ENCODE measurements around the gene CECR2. TPM values are rescaled to one million over a fixed set of nuclear protein-coding genes. Genes with fewer than 3 reads are reported as not detected.

Gene CECR2
- total RNA-seq, 2 experiments from 2014 or later = 0.10 to 0.26 TPM

- H3K27ac Mint-ChIP-seq = no peak overlapping the region
- H3K4me3 Mint-ChIP-seq = no peak overlapping the region
- DNase-seq = no peak
- H3K9me3 Mint-ChIP-seq = no peaks in the 10 kb centered on the region
- H3K4me1 Mint-ChIP-seq = no peaks in the 10 kb centered on the region
- no peaks in the 10 kb centered on the region for H3K27me3 Mint-ChIP-seq
- no peaks in the 10 kb centered on the region for H3K36me3 Mint-ChIP-seq
These were observed 218.4 kb downstream of the CECR2 start for GRCh38 chr22:17587629-17588028.

DNA sequence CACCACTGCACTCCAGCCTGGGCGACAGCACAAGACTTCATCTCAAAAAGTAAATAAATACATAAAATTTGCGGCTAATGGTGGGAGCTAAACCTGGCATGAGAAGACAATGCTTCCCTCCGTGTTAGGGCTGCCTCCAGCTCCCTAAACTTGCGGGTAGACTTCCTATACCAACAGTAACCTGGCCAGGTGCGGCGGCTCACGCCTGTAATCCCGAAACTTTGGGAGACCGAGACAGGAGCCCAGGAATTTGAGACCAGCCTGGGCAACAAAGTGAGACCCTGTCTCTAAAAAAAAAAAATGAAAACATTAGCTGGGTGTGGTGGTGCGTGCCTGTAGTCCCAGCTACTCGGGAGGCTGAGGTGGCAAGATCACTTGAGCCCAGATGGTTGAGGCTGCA, 219.3 kb downstream of the CECR2 start:
- no peak overlapping the region for H3K27ac Mint-ChIP-seq
- H3K4me1 Mint-ChIP-seq = no peaks in the 10 kb centered on the region
- no peaks in the 10 kb centered on the region for H3K36me3 Mint-ChIP-seq

DNA sequence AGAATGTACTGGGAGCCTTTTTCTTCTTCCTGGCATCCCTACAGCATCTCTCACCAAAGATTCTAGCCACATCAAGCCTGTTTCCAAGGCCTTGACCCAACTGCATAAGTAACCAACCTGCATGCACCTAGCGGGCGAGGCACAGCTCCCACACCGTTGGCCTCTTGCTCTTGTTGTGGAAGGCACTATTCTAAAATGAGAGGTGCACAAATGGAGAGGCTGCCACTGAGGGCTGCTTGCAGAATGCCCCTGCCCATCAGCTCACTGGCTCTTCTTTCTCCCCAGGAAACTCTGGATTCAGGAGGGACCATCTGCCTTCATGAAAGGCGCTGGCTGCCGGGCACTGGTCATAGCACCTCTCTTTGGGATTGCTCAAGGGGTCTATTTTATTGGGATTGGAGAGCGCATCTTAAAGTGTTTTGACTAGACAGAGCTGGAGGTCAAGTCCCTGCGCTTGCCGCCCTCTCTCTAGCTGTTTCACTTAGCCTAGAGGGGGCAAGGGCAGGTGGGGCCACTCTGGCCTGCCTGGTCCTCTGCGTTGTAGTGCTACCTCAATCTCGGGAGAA, 220.6 kb downstream of the CECR2 start:
- Mint-ChIP-seq H3K27me3 (no peaks in the 10 kb centered on the region), H3K27ac (no peak overlapping the region), H3K9me3 (no peaks in the 10 kb centered on the region), H3K4me3 (no peak overlapping the region), H3K36me3 (peaks cover 5% of the 10 kb centered on the region), H3K4me1 (no peaks in the 10 kb centered on the region)
- no peak for DNase-seq

More for the DNA sequence above, 219.3 kb downstream of the CECR2 start:
- Mint-ChIP-seq H3K27me3 (no peaks in the 10 kb centered on the region), H3K9me3 (no peaks in the 10 kb centered on the region), H3K4me3 (no peak overlapping the region)
- no peak for DNase-seq

DNA sequence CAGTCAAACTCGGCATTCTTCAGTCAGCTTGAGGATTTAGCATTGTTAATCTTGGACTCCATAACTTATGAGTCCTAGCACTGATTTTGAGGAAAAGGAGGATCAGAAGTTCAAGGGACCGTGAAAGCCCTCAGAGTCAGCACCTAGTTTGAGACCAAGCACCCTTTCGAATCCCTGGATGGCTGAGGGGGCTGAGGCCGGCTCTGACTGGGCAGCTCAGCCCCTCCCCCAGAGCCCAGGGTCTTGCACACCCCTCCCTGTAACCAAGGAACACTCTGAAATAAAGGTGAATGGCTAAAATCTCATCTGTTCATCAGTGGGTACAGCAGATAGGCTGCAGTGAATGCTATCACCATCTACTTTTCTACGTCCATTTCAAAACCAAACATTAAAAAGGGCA, 221.3 kb downstream of the CECR2 start:
- H3K36me3 Mint-ChIP-seq = peaks cover 5% of the 10 kb centered on the region
- H3K27ac Mint-ChIP-seq = no peak overlapping the region
- no peak for DNase-seq
- no peaks in the 10 kb centered on the region for H3K4me1 Mint-ChIP-seq
- H3K9me3 Mint-ChIP-seq = no peaks in the 10 kb centered on the region
- no peak overlapping the region for H3K4me3 Mint-ChIP-seq
- no peaks in the 10 kb centered on the region for H3K27me3 Mint-ChIP-seq

DNA sequence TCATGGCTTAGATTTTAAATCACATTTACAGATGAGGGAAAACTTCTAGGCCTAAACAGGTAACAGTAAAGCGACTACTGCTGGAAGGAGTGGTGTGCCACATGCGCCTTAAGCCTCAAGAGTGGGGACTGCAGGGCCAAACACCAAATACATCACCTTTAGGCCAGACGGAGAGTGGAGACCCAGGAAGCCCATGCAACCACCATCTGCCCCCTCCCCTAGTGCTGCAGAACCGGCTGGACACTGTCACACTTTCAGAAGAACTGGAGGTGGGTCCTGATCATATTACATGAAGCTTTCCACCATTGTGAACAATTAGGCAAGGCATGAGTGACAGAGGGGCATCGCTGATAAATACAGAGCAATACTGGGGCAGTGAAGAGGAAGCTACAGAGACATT, 222.9 kb downstream of the CECR2 start:
- Mint-ChIP-seq H3K4me1 (no peaks in the 10 kb centered on the region), H3K27me3 (no peaks in the 10 kb centered on the region), H3K9me3 (no peaks in the 10 kb centered on the region), H3K27ac (no peak overlapping the region), H3K4me3 (no peak overlapping the region), H3K36me3 (peaks cover 14% of the 10 kb centered on the region)
- no peak for DNase-seq

- DNase-seq = no peak
- H3K36me3 Mint-ChIP-seq = peaks cover 26% of the 10 kb centered on the region
- H3K9me3 Mint-ChIP-seq = no peaks in the 10 kb centered on the region
- H3K27me3 Mint-ChIP-seq = no peaks in the 10 kb centered on the region
- no peaks in the 10 kb centered on the region for H3K4me1 Mint-ChIP-seq
- no peak overlapping the region for H3K4me3 Mint-ChIP-seq
- H3K27ac Mint-ChIP-seq = no peak overlapping the region
These were observed 227.0 kb downstream of the CECR2 start for GRCh38 chr22:17596226-17596625.

GRCh38 chr22:17597217-17597616, 228.0 kb downstream of the CECR2 start:
- H3K4me3 Mint-ChIP-seq = no peak overlapping the region
- DNase-seq = no peak
- H3K9me3 Mint-ChIP-seq = no peaks in the 10 kb centered on the region
- H3K27me3 Mint-ChIP-seq = no peaks in the 10 kb centered on the region
- peaks cover 26% of the 10 kb centered on the region for H3K36me3 Mint-ChIP-seq
- peak overlapping the region; percentile 11 for H3K27ac Mint-ChIP-seq
- no peaks in the 10 kb centered on the region for H3K4me1 Mint-ChIP-seq

DNA sequence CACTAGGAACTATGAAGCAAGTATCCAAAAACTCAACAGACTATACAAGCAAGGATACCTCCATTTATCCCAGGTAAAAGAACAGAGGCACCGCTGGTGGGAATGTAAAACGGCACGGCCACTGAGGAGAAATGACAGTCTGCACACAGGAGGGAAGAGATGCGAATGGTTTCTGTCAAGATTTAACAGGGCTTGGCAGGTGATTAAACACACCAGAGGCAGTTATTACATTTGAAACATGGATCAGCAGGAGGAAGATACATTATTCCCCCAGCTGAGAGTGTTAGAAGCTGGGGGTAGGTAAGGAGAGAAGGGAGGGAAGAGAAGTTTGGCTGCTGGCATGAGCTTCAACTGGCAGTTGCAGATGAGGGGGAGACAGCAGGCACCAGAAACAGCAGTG, 229.1 kb downstream of the CECR2 start:
- Mint-ChIP-seq H3K9me3 (no peaks in the 10 kb centered on the region), H3K36me3 (peaks cover 26% of the 10 kb centered on the region)

DNA sequence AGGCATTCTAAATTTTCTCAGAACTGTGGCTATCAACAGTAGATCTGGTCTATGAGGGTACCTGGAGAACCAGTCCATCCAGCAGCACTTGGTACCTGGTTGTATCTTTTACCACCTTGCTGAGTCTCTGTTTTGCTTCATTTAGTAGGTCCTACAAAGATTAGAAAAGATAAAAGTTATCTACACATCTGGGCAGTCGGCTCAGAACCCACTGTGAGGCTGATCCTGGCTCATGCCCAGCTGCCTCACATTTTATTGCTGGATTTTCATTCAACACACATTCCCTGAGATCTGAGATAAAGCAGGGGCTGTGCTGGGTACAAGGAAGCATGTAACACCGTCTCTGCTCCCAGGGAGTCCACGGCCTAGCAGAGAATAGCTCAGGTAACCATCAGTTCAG, 231.8 kb downstream of the CECR2 start:
- H3K27me3 Mint-ChIP-seq = no peaks in the 10 kb centered on the region
- no peak overlapping the region for H3K4me3 Mint-ChIP-seq
- peak overlapping the region; percentile 18 for H3K27ac Mint-ChIP-seq

More for the DNA sequence above, 229.1 kb downstream of the CECR2 start:
- H3K27me3 Mint-ChIP-seq = no peaks in the 10 kb centered on the region
- H3K4me1 Mint-ChIP-seq = no peaks in the 10 kb centered on the region
- H3K4me3 Mint-ChIP-seq = no peak overlapping the region
- no peak overlapping the region for H3K27ac Mint-ChIP-seq
- DNase-seq = no peak

GRCh38 chr22:17603668-17604067, 234.4 kb downstream of the CECR2 start:
- Mint-ChIP-seq H3K27ac (no peak overlapping the region), H3K27me3 (no peaks in the 10 kb centered on the region), H3K4me1 (no peaks in the 10 kb centered on the region), H3K9me3 (no peaks in the 10 kb centered on the region), H3K4me3 (no peak overlapping the region), H3K36me3 (peaks cover 3% of the 10 kb centered on the region)
- no peak for DNase-seq

More for the DNA sequence above, 231.8 kb downstream of the CECR2 start:
- DNase-seq = no peak
- Mint-ChIP-seq H3K9me3 (no peaks in the 10 kb centered on the region), H3K36me3 (peaks cover 21% of the 10 kb centered on the region), H3K4me1 (no peaks in the 10 kb centered on the region)

- H3K9me3 Mint-ChIP-seq = no peaks in the 10 kb centered on the region
- peaks cover 1% of the 10 kb centered on the region for H3K4me1 Mint-ChIP-seq
These were observed 237.2 kb downstream of the CECR2 start for GRCh38 chr22:17606496-17606895.

More at GRCh38 chr22:17606496-17606895, 237.2 kb downstream of the CECR2 start:
- no peak overlapping the region for H3K4me3 Mint-ChIP-seq
- H3K27ac Mint-ChIP-seq = no peak overlapping the region
- peaks cover 3% of the 10 kb centered on the region for H3K36me3 Mint-ChIP-seq
- no peaks in the 10 kb centered on the region for H3K27me3 Mint-ChIP-seq
- DNase-seq = no peak

Other genes starting within 250 kb of the CECR2 start
- gene TMEM121B, start 248.1 kb upstream of the CECR2 start, total RNA-seq = under 1 TPM; 0.27 to 0.36 TPM
- gene HDHD5, start 210.2 kb upstream of the CECR2 start, total RNA-seq = 10 to 100 TPM; 54.9 to 64.8 TPM
- gene ADA2, start 150.0 kb upstream of the CECR2 start, total RNA-seq = 1 to 10 TPM; 7.0 to 7.1 TPM
- gene SLC25A18, start 194.0 kb downstream of the CECR2 start, total RNA-seq = not detected

Measured in activated naive CD8-positive, alpha-beta T cell treated with anti-CD3 and anti-CD28 coated beads for 36 hours (primary cell).